ENCODE results near the gene LPA. TPM values are rescaled to one million over a fixed set of nuclear protein-coding genes. Genes with fewer than 3 reads are reported as not detected.
A peak's percentile ranks its signal among the peaks of the same experiment; 100 is the strongest.

The LPA gene
- total RNA-seq, 1 experiment from 2014 or later: not detected

GRCh38 chr6:160667639-160668481, 3.8 kb upstream of the LPA start:
- intact Hi-C loops (cut with micrococcal nuclease; ENCODE audit: unreplicated experiment): no loop called here
- Histone ChIP-seq H3K4me2 (no peak overlapping the region), H3K36me3 (ENCODE audit: low read depth) (no peaks in the 10 kb centered on the region), H4K20me1 (ENCODE audit: insufficient read depth) (no peaks in the 10 kb centered on the region), H3K27ac (no peak overlapping the region), H3K4me1 (replicated peaks; ENCODE audit: insufficient read depth) (no peaks in the 10 kb centered on the region), H3K4me3 (no peak overlapping the region), H3K9me2 (ENCODE audit: insufficient read depth) (no peaks in the 10 kb centered on the region), H3F3A (ENCODE audit: insufficient read depth, low read depth) (no peaks in the 10 kb centered on the region), H3K9me3 (ENCODE audit: insufficient read depth, low read depth) (no peaks in the 10 kb centered on the region), H3K27me3 (ENCODE audit: insufficient read depth, low read depth) (no peaks in the 10 kb centered on the region), H2AFZ (no peak overlapping the region), H3K79me2 (ENCODE audit: low read depth) (no peaks in the 10 kb centered on the region)
- CTCF ChIA-PET: no interaction called here
- POLR2A ChIA-PET (ENCODE audit: unreplicated experiment): no interaction called here
- TF ChIP-seq EZH2 (IDR thresholded peaks at IDR 0.05; ENCODE audit: low read depth): no peak
- TF ChIP-seq, protein P1, sequence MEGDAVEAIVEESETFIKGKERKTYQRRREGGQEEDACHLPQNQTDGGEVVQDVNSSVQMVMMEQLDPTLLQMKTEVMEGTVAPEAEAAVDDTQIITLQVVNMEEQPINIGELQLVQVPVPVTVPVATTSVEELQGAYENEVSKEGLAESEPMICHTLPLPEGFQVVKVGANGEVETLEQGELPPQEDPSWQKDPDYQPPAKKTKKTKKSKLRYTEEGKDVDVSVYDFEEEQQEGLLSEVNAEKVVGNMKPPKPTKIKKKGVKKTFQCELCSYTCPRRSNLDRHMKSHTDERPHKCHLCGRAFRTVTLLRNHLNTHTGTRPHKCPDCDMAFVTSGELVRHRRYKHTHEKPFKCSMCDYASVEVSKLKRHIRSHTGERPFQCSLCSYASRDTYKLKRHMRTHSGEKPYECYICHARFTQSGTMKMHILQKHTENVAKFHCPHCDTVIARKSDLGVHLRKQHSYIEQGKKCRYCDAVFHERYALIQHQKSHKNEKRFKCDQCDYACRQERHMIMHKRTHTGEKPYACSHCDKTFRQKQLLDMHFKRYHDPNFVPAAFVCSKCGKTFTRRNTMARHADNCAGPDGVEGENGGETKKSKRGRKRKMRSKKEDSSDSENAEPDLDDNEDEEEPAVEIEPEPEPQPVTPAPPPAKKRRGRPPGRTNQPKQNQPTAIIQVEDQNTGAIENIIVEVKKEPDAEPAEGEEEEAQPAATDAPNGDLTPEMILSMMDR (conservative IDR thresholded peaks at IDR 0.05): peak; percentile 71
- no TSS peak for BruUV-seq (replicated peaks)
- peak in 1 of 2 experiments; percentile 12 for DNase-seq

DNA sequence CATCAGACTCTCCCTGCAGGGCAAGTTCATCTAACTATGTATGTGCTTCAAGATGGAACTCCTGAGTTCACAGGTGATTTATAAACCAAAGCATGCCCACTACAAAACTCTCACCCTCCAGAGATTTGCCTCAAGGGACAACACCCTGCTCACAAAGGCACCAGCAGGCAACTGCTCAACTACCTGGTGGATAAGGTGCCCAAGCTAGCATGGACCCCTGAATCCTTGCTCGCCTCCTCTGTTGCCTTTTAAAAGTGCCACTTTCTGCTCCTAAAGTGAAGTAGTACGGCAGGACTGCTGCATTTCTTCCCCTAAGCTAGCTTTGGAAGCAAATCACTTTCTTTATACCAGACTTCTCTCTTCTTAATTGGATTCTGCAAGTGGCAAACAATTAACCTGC, 1.2 kb downstream of the LPA start:
- Histone ChIP-seq H3K4me2 (no peak overlapping the region), H2AFZ (no peak overlapping the region), H3K4me1 (replicated peaks; ENCODE audit: insufficient read depth) (no peaks in the 10 kb centered on the region), H3K9me3 (ENCODE audit: insufficient read depth, low read depth) (no peaks in the 10 kb centered on the region), H3K9me2 (ENCODE audit: insufficient read depth) (no peaks in the 10 kb centered on the region), H3K79me2 (ENCODE audit: low read depth) (no peaks in the 10 kb centered on the region), H3K4me3 (no peak overlapping the region), H3K27me3 (ENCODE audit: insufficient read depth, low read depth) (no peaks in the 10 kb centered on the region), H4K20me1 (ENCODE audit: insufficient read depth) (no peaks in the 10 kb centered on the region), H3K36me3 (ENCODE audit: low read depth) (no peaks in the 10 kb centered on the region), H3K27ac (no peak overlapping the region), H3F3A (ENCODE audit: insufficient read depth, low read depth) (no peaks in the 10 kb centered on the region)
- DNase-seq: no peak
- POLR2A ChIA-PET (ENCODE audit: unreplicated experiment): no interaction called here
- BruUV-seq (replicated peaks): no TSS peak
- intact Hi-C loops (cut with micrococcal nuclease; ENCODE audit: unreplicated experiment): no loop called here
- no peak for TF ChIP-seq EZH2 (IDR thresholded peaks at IDR 0.05; ENCODE audit: low read depth)
- TF ChIP-seq, protein P1 (conservative IDR thresholded peaks at IDR 0.05): no peak
- CTCF ChIA-PET: no interaction called here

DNA sequence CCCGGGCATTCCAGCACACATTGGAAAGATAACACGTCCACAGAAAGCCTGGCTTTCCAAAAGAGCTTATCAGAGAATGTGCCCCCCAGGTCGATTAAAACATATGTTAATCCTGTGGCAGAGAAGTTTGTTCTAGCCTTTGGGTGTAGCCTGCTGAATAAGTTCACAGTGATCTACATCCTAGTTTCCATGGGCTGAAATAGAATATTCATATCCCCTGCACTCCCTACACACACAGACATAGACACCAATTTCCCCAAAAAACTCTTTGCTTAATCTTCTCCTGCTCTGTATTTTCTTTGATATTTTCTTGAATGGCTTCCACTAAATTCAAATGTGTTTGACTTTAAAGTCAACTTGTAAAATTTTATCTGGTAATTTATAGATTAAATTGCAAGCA, 1.6 kb downstream of the LPA start:
- CTCF ChIA-PET: no interaction called here
- Histone ChIP-seq H2AFZ (no peak overlapping the region), H3K4me3 (no peak overlapping the region), H3K36me3 (ENCODE audit: low read depth) (no peaks in the 10 kb centered on the region), H3K9me3 (ENCODE audit: insufficient read depth, low read depth) (no peaks in the 10 kb centered on the region), H3K4me2 (no peak overlapping the region), H4K20me1 (ENCODE audit: insufficient read depth) (no peaks in the 10 kb centered on the region), H3K27me3 (ENCODE audit: insufficient read depth, low read depth) (no peaks in the 10 kb centered on the region), H3K27ac (no peak overlapping the region), H3K9me2 (ENCODE audit: insufficient read depth) (no peaks in the 10 kb centered on the region), H3K4me1 (replicated peaks; ENCODE audit: insufficient read depth) (no peaks in the 10 kb centered on the region), H3F3A (ENCODE audit: insufficient read depth, low read depth) (no peaks in the 10 kb centered on the region), H3K79me2 (ENCODE audit: low read depth) (no peaks in the 10 kb centered on the region)
- intact Hi-C loops (cut with micrococcal nuclease; ENCODE audit: unreplicated experiment): no loop called here
- BruUV-seq (replicated peaks): no TSS peak
- TF ChIP-seq, protein P1 (conservative IDR thresholded peaks at IDR 0.05): no peak
- TF ChIP-seq EZH2 (IDR thresholded peaks at IDR 0.05; ENCODE audit: low read depth): no peak
- DNase-seq: no peak
- POLR2A ChIA-PET (ENCODE audit: unreplicated experiment): no interaction called here

Data from PC-9 (cell line).